Small intestine (tissue), 7 donors: ENCODE data around the gene PHB1. TPM values are rescaled to one million over a fixed set of nuclear protein-coding genes. Genes with fewer than 3 reads are reported as not detected.

Experiments used
- DNase-seq, 2 donors: peaks; one replicate each; pipeline versions ENCODE4 v3.0.0 to v3.0.0-alpha.2; 2013
- FAIRE-seq: peaks from 2 replicates; lab custom pipeline; 2012; peaks lifted over from hg19 to GRCh38; lab: Jason Lieb, UNC
- H3K27ac ChIP-seq, 3 donors: one replicate each; pipeline ENCODE4 v1.5.1; 2013; ENCODE audit warnings: low read length in 2 of 3, mild to moderate bottlenecking in 2 of 3, control low read depth in 1 of 3, inconsistent platforms in 1 of 3, low read depth in 1 of 3, moderate library complexity in 1 of 3
- H3K27me3 ChIP-seq, 3 donors: one replicate each; pipeline ENCODE4 v1.6.1; 2013; ENCODE audit warnings: low read length in 3 of 3, inconsistent platforms in 1 of 3; ENCODE audit not compliant: control insufficient read depth in 3 of 3, insufficient read depth in 3 of 3
- H3K36me3 ChIP-seq, 3 donors: one replicate each; pipeline ENCODE4 v1.6.1; 2013; ENCODE audit warnings: low read length in 3 of 3, inconsistent platforms in 1 of 3, low read depth in 1 of 3, mild to moderate bottlenecking in 1 of 3, moderate library complexity in 1 of 3; ENCODE audit not compliant: control insufficient read depth in 3 of 3, insufficient read depth in 2 of 3
- H3K4me1 ChIP-seq, 3 donors: one replicate each; pipeline ENCODE4 v1.6.1; 2013; ENCODE audit warnings: low read length in 2 of 3, inconsistent platforms in 1 of 3, low read depth in 1 of 3, mild to moderate bottlenecking in 1 of 3, moderate library complexity in 1 of 3; ENCODE audit not compliant: control insufficient read depth in 3 of 3, insufficient read depth in 2 of 3
- H3K4me3 ChIP-seq, 3 donors: one replicate each; pipeline ENCODE4 v1.5.1; 2013; ENCODE audit warnings: low read length in 3 of 3, control low read depth in 1 of 3, inconsistent platforms in 1 of 3, low read depth in 1 of 3, mild to moderate bottlenecking in 1 of 3, moderate library complexity in 1 of 3
- H3K9me3 ChIP-seq, 2 donors: one replicate each; pipeline ENCODE4 v1.6.1; 2013; ENCODE audit warnings: low read depth in 1 of 2, low read length in 1 of 2; ENCODE audit not compliant: control insufficient read depth in 2 of 2, insufficient read depth in 1 of 2
- WGBS, 3 donors: extraction: QIAGEN DNeasy Blood & Tissue Kit; methylation state at CpG; one replicate each; pipeline ENCODE4 v1.1.7; 2013; 5-methylcytosine and 5-hydroxymethylcytosine counted together
- polyA plus RNA-seq, 4 donors: library from polyadenylated mRNA; stranded (reverse) in 3 of 4; unstranded in 1 of 4; fragments of 200-250 nt in 3 of 4; fragments of 120-200 nt in 1 of 4; gene quantifications; one replicate each; pipeline versions ENCODE4 v1.2.1 to v1.2.3, GENCODE V29; 2013
- donor health status: healthy with polysubstance abuse.
- donor health status: control.
- donor health status: control.
- donor health status: Bipolar disorder and iron deficiency.
- donor health status: healthy.

The PHB1 gene
- polyA plus RNA-seq, 4 donors: 108 to 301 (median 134) TPM

DNA sequence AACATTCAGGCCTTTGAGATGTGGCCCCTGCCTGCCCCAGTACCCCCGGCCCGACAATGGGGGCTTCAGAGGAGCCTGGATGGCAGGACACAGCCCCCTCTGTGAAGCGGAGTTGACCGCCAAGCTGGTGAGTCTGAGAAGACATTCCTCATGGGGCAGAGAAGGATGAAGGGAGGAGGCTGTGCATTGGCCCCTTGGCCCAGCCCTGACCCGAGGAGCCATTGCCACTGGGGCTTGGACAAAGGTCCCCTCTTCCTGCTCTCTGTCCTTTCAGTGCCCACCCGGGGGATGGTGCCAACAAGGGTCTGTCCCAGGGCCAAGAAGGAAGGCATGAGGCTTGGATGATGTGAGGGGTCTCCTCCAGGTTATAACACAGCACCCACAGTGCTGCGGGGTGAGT is 30.9 kb upstream of the PHB1 start:
- WGBS, 3 donors: 72 to 82% (median 80%) methylated on average over 7 of the region's 7 CpGs
- no peak overlapping the region for H3K27ac ChIP-seq
- H3K27me3 ChIP-seq: peaks cover 0 to 21% (median 4%) of the 10 kb centered on the region in 3 donors
- no peaks in the 10 kb centered on the region for H3K36me3 ChIP-seq
- DNase-seq (no peak), FAIRE-seq (no peak)
- H3K4me3 ChIP-seq: no peak overlapping the region
- H3K9me3 ChIP-seq: no peaks in the 10 kb centered on the region
- H3K4me1 ChIP-seq: no peaks in the 10 kb centered on the region

DNA sequence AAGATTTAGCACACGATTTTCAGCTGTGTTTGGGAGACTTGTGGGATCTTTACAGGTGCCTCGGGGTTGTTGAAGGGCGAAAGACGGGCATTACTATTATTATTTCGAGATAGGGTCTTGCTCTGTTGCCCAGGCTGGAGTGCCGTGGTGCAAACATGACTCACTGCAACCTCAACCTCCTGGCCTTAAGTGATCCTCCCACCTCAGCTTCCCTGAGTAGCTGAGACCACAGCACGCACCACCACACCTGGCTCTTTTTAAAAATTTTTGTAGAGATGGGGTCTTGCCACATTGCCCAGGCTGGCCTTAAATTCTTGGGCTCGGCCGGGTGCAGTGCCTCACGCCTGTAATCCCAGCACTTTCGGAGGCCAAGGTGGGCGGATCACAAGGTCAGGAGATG is 29.7 kb upstream of the PHB1 start:
- peaks cover 0 to under 1% (median 0%) of the 10 kb centered on the region in 3 donors for H3K4me1 ChIP-seq
- no peak for FAIRE-seq
- peaks cover 0 to 31% (median 6%) of the 10 kb centered on the region in 3 donors for H3K27me3 ChIP-seq
- no peaks in the 10 kb centered on the region for H3K9me3 ChIP-seq
- no peak for DNase-seq
- no peaks in the 10 kb centered on the region for H3K36me3 ChIP-seq
- H3K27ac ChIP-seq: no peak overlapping the region
- H3K4me3 ChIP-seq: no peak overlapping the region
- 77 to 87% (median 79%) methylated on average over 12 of the region's 12 CpGs for WGBS, 3 donors

DNA sequence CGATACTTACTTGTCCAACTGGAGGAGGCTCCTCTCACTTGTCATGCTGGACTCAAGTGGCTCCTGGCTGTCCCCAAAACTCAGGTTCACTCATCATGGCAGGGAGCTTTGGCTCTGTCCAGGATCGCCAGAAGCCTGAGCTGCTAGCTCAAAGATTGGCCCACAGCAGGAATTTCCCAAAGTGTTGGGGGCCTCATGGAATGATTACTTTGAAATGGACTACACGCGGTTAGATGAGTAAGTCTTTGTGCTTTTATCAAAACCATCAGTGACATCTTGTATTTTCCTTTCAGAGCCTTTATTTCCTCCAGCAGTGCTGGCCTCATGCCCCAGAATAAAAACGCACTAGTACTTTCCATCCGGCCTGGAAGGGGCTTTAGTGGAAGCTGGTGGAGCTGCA is 29.2 kb upstream of the PHB1 start:
- Histone ChIP-seq H3K4me1 (peaks cover 0 to 5% (median 0%) of the 10 kb centered on the region in 3 donors), H3K4me3 (no peak overlapping the region), H3K9me3 (no peaks in the 10 kb centered on the region), H3K27ac (no peak overlapping the region), H3K27me3 (peaks cover 0 to 36% (median 8%) of the 10 kb centered on the region in 3 donors), H3K36me3 (no peaks in the 10 kb centered on the region)
- 59 to 61% (median 61%) methylated on average over 6 of the region's 6 CpGs for WGBS, 3 donors
- FAIRE-seq (no peak), DNase-seq (no peak)

DNA sequence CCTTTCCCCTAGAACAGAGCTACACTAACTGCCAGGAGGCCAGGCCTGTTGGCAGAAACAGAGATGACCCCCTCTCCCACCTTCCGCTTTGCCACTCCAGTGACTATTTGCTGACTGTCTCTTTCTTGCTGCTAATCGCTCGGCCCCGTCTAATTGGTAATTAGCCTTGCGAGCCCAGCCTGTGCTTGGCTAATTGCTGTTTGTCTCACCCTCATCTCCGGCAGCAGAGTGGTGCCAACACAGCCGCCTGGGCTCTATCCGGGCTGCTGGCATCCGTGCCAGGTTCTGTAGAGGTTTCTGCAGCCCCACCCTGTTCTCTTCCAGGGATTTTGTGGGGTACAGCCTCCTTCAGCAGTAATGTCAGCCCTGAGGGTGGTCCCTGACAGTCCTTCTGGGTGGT is 27.4 kb upstream of the PHB1 start:
- H3K4me1 ChIP-seq: peaks cover 0 to 6% (median 0%) of the 10 kb centered on the region in 3 donors
- 68 to 81% (median 71%) methylated on average over 9 of the region's 9 CpGs for WGBS, 3 donors
- H3K36me3 ChIP-seq: no peaks in the 10 kb centered on the region
- no peak overlapping the region for H3K4me3 ChIP-seq
- H3K27me3 ChIP-seq: peaks cover 0 to 45% (median 9%) of the 10 kb centered on the region in 3 donors
- FAIRE-seq (no peak), DNase-seq (no peak)
- no peaks in the 10 kb centered on the region for H3K9me3 ChIP-seq
- no peak overlapping the region for H3K27ac ChIP-seq

DNA sequence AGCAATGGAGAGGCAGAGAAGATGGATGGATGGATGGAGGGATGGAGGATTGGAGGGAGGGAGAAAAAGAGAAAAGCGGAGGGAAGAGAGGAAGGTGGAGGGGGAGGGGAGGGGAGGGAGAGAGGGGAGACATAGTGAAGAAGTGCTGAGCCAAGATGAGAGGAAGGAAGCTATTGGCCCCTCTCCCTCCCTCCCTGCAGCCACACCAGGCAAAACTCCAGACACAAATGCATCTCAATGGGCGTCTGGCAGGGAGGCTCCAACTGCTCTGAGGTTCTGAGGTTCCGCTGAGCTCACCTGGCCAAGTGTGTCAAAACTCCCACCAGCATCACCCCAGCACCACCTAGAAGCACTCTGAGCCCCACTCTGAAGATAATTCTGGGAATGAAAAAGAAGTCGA is 26.9 kb upstream of the PHB1 start:
- Histone ChIP-seq H3K27ac (no peak overlapping the region), H3K9me3 (no peaks in the 10 kb centered on the region), H3K4me1 (peaks cover 0 to 6% (median 0%) of the 10 kb centered on the region in 3 donors), H3K4me3 (no peak overlapping the region), H3K27me3 (peaks cover 0 to 45% (median 9%) of the 10 kb centered on the region in 3 donors), H3K36me3 (no peaks in the 10 kb centered on the region)
- no peak for FAIRE-seq
- DNase-seq: no peak
- 60 to 86% (median 74%) methylated on average over 3 to 4 of the region's 4 CpGs for WGBS, 3 donors

DNA sequence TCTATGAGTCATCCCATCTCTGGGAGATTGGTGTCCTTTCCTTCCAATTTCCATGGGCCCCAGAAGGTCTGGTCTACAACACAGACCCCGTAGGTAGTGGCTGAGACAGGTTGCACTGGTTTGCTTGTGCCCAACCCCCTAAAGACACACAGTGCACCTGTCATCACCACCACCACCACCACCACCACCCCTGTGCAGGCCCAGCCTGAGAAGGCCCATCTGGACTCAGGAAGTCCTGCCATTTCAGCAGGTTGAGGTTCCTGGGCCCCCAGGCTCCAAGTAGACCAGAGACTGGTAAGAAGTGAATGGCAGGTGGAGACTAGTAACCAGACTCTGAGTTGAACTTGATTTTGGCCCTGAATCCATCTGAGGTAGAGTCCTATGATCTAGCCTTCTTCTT is 25.9 kb upstream of the PHB1 start:
- Histone ChIP-seq H3K27me3 (peaks cover 0 to 44% (median 9%) of the 10 kb centered on the region in 3 donors), H3K9me3 (no peaks in the 10 kb centered on the region), H3K27ac (no peak overlapping the region), H3K4me1 (peaks cover 0 to 6% (median 0%) of the 10 kb centered on the region in 3 donors), H3K36me3 (no peaks in the 10 kb centered on the region), H3K4me3 (no peak overlapping the region)
- WGBS, 3 donors: 32 to 71% (median 46%) methylated on average over 1 of the region's 1 CpG
- no peak for FAIRE-seq
- DNase-seq: no peak

DNA sequence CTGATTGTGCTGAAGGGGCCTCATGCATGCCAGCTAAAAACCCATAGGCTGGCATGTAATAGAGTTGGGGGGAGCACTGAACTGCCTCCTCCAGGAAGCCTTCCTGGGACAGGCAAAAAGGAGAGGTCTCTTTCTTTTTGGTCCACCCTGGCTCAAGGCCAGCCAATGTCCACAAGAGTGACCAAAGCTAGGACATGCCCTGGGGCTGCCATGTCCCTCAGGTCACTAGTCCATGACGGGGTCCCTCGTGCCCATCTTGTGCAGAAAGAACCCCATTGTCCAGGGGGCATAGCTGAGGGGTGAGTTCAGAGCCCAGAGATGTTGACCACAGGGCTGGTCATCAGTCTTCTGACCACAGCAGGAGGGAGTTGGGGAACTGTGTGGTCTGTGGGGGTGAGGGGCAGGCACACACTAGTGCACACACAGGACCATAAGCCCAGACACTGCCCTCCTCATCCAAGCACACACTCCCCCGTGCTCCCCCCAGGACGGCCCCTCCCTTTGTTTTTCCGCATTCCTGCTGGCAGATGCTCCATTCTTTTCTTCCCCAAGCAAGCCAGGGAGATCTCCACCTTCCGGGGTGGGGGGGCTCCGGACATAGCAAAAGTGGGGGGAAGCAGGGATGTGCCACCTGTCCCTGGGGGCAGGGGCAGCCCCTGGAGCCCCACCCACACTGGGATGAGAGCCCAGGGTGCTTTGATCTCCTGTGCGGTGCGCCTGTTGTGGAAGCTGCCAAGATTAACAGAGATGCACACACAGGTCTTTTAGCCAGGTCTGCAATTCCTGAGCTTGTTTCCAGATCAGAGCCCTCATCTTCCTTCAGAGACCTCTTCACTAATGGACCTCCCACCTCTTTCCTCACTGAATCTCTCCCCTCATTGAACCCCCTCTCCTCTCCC is 25.2 kb upstream of the PHB1 start:
- no peak for DNase-seq
- FAIRE-seq: no peak
- WGBS, 3 donors: 30 to 57% (median 40%) methylated on average over 9 of the region's 9 CpGs

DNA sequence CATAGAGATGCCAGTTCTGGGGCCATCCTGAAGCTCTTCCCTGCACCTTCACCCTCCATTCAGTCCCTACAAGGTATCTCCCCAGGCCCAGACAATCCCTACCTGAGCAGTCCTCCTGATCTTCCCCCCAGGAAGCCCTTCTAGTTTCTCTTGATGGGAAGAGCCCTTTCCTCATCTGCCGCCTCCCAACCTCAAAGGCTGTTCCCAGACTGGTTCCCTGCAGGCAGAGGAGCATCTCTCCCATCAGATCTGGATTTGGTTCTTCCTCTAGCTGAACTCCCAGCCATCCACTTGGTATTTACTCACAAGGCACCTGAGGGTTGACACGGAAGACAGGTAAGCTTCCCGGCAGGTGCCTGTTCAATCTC is 24.6 kb upstream of the PHB1 start:
- peaks cover 0 to 6% (median 0%) of the 10 kb centered on the region in 3 donors for H3K4me1 ChIP-seq
- DNase-seq (no peak), FAIRE-seq (no peak)
- H3K36me3 ChIP-seq: no peaks in the 10 kb centered on the region
- no peak overlapping the region for H3K27ac ChIP-seq
- peaks cover 0 to 41% (median 9%) of the 10 kb centered on the region in 3 donors for H3K27me3 ChIP-seq
- no peak overlapping the region for H3K4me3 ChIP-seq
- 48 to 71% (median 48%) methylated on average over 3 of the region's 3 CpGs for WGBS, 3 donors
- H3K9me3 ChIP-seq: no peaks in the 10 kb centered on the region

More for the DNA sequence above, 25.2 kb upstream of the PHB1 start:
- peaks cover 0 to 6% (median 0%) of the 10 kb centered on the region in 3 donors for H3K4me1 ChIP-seq
- H3K36me3 ChIP-seq: no peaks in the 10 kb centered on the region
- peaks cover 0 to 41% (median 9%) of the 10 kb centered on the region in 3 donors for H3K27me3 ChIP-seq
- no peak overlapping the region for H3K4me3 ChIP-seq
- H3K27ac ChIP-seq: no peak overlapping the region
- H3K9me3 ChIP-seq: no peaks in the 10 kb centered on the region
